Fibroblast of upper back skin (primary cell): Measurements from ENCODE around the gene JAK2.
"Not testable (repeated sequence)": the region's sequence is repeated elsewhere in the genome, so short reads cannot be mapped to it uniquely, and the experiment has no call there.

Experiments
- DNase-seq: peaks from one replicate; pipeline ENCODE4 v3.0.0-alpha.2; 2013

JAK2 gene

DNA sequence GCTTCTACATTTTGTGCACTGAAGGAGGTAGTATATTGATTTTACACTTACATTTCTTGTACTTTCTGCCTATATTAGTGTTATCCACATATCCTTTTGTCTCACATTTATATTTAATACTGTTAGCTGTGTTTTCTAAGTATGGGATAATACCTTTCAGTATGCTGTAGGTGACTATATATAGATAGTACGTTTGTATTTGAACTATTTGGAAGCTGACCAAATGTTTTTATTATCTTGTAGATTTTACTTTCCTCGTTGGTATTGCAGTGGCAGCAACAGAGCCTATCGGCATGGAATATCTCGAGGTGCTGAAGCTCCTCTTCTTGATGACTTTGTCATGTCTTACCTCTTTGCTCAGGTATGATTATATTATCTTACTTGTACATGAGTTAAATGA lies 59.1 kb downstream of the JAK2 start:
- no peak for DNase-seq

DNA sequence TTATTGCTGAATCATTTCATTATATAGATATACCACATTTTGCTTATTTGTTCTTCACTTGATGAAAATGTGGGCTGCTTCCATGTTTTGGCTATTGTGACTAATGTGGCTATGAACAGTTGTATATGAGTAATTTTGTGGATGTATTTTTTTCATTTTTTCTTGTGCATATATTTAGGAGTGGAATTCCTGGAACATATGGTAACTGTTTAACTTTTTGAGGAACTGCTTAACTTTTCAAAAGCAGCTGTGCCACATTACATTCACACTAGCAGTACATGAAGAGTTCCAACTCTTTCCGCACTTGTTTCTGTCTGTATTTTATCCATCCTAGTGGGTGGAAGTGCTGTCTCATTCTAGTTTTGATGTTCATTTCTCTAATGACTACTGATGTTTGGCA lies 67.8 kb downstream of the JAK2 start:
- peak; percentile 70 for DNase-seq

GRCh38 chr9:5062631-5063030 lies 77.6 kb downstream of the JAK2 start:
- DNase-seq = no peak

GRCh38 chr9:5072871-5073270 lies 87.8 kb downstream of the JAK2 start:
- DNase-seq = no peak

DNA sequence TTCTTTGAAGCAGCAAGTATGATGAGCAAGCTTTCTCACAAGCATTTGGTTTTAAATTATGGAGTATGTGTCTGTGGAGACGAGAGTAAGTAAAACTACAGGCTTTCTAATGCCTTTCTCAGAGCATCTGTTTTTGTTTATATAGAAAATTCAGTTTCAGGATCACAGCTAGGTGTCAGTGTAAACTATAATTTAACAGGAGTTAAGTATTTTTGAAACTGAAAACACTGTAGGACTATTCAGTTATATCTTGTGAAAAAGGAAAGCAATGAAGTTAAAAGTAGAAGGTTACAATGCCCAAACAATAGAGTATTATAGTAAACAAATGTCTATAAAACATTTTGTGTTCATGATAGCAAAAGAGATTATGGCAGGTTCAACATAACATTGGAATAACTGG lies 88.6 kb downstream of the JAK2 start:
- no peak for DNase-seq

DNA sequence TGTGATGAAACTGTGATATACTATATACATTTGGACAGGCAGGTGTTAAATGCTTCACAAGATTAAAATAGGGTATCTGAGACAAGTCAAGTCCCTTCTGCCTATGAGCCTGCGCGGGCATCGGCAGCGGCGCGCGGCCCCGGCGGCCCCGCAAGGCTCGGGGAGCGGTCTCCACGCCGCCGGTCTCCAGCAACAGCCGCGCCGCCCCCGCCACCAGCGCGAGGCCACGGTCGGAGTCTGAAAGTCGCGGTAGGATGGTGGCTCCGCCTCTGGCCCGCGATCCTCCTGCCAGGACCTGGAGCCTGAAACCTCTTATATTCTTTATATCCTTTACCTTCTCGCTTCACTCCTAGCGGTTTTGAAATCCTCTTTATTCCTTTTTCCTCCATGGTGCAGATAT lies 100.9 kb downstream of the JAK2 start:
- DNase-seq = no peak

GRCh38 chr9:5089737-5090136 lies 104.7 kb downstream of the JAK2 start:
- DNase-seq = no peak

- DNase-seq = no peak
Measured at GRCh38 chr9:5095795-5096194, 110.7 kb downstream of the JAK2 start.

DNA sequence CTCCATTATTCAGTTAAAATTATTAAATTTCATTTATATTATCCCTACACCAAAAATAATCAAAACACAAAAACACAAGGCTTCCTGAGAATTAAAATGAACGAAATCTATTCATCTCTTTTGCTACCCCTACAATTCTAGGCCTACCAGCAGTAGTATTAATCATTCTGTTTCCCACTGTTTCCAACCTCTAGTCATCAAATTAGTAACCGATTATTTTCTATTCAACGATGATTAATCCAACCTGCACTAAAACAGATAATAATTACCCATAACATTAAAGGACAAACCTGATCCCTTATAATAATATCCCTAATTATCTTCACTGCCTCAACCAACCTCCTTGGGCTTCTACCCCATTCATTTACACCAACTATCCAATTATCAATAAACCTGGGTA lies 114.4 kb downstream of the JAK2 start:
- DNase-seq = no peak

- DNase-seq = not testable (repeated sequence)
Measured at GRCh38 chr9:5101127-5101526, 116.1 kb downstream of the JAK2 start.

GRCh38 chr9:5106517-5106916 lies 121.4 kb downstream of the JAK2 start:
- not testable (repeated sequence) for DNase-seq

DNA sequence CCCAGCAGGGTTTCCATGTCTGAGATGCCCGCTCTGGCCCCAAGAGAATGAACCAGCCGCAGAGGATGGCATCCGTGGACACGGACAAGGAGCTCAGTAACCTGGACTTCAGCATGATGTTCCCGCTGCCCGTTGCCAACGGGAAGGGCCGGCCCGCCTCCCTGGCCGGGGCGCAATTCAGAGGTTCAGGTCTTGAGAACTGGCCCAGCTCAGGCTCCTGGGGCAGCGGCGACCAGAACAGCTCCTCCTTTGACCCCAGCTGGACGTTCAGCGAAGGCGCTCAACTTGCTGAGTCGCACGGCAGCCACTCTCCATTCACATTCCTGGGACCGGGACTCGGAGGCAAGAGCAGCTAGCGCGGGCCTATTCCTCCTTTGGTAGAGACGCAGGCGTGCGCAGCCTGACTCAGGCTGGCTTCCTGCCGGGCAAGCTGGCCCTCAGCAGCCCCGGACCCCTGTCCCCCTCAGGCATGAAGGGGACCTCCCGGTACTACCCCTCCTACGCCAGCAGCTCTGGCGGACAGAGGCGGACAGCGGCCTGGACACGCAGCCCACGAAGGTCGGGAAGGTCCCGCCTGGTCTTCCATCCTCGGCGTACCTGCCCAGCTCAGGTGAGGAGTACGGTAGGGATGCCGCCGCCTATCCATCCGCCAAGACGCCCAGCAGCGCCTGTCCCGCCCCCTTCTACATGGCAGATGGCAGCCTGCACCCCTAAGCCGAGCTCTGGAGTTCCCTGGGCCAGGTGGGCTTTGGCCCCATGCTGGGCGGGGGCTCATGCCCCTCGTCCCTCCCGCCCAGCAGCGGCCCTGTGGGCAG lies 126.0 kb downstream of the JAK2 start:
- DNase-seq = no peak

- no peak for DNase-seq
Measured at GRCh38 chr9:5111696-5112095, 126.6 kb downstream of the JAK2 start.

GRCh38 chr9:5112109-5112592 lies 127.1 kb downstream of the JAK2 start:
- no peak for DNase-seq

GRCh38 chr9:5112646-5113045 lies 127.6 kb downstream of the JAK2 start:
- no peak for DNase-seq

DNA sequence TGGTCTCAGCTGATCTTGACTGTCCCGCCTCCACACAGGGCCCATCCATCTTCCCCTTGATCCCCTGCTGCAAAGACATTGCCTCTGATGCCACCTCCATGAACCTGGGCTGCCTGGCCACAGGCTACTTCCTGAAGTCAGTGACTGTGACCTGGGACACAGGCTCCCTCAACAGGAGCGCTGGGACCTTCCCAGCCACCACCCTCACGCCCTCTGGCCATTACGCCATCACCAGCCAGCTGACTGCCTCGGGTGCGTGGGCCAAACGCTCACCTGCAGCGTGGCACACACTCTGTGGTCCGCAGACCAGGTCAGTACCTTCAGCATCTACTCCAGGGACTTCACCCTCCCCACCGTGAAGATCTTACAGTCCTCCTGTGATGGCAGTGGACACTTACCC lies 128.5 kb downstream of the JAK2 start:
- no peak for DNase-seq

DNA sequence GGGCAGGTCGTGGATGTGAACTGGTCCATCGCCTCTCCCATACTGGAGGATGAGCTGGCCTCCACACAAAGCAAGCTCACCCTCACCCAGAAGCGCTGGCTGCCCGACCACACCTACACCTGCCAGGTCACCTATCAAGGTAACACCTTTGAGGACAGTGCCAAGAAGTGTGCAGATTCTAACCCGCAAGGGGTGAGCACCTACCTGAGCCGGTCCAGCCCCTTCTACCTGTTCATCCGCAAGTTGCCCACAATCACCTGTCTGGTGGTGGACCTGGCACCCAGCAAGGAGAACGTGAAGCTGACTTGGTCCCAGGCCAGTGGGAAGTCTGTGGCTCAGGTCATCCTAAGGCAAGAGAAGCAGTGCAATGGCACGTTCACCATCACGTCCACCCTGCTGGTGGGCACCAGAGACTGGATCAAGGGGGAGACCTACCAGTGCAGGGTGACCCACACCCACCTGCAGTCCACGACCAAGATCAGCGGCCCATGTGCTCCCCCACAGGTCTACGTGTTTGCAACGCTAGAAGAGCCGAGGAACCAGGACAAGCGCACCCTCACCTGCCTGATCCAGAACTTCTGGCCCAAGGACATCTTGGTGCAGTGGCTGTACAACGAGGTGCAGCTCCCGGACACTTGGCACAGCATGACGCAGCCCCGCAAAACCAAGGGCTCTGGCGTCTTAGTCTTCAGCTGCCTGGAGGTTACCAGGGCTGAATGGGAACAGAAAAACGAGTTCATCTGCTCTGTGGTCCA lies 129.1 kb downstream of the JAK2 start:
- no peak for DNase-seq

GRCh38 chr9:5122116-5122515 lies 137.0 kb downstream of the JAK2 start:
- DNase-seq = no peak

- no peak for DNase-seq
Measured at GRCh38 chr9:5122516-5122915, 137.4 kb downstream of the JAK2 start.

DNA sequence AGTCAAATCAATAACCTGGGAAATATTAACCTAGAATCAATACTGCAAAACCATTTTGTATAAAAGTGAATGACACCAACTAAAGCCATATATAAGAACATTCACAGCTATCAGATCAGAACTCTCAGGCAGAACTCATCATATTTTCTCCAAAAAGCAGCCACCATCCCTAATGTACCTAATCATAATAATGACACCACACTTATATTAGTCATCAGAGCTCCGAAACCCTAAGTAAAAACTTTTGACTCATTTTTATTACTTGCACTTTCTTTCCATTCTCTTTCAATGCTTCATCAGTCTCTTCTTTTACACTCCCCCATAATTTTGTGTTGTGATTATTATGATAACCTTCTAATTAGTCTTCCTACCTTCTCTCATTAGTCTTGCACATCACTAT lies 155.1 kb downstream of the JAK2 start:
- no peak for DNase-seq

DNA sequence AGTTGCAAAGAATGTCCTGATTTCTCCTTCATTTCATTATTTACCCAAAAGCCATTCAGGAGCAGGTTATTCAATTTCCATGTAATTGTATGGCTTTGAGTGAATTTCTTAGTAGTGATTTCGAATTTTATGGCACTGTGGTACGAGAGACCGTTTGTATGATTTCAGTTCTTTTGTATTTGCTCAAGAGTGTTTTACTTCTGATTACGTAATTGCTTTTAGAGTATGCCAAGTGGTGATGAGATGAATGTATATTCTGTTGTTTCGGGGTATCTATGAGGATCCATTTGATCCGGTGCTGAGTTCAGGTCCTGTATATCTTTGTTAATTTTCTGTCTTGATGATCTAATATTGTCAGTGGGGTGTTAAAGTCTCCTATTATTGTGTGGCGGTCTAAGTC lies 159.1 kb downstream of the JAK2 start:
- DNase-seq = no peak

GRCh38 chr9:5146241-5146640 lies 161.2 kb downstream of the JAK2 start:
- DNase-seq = no peak
